ENCODE data around the gene KRT86.

Gene KRT86

DNA sequence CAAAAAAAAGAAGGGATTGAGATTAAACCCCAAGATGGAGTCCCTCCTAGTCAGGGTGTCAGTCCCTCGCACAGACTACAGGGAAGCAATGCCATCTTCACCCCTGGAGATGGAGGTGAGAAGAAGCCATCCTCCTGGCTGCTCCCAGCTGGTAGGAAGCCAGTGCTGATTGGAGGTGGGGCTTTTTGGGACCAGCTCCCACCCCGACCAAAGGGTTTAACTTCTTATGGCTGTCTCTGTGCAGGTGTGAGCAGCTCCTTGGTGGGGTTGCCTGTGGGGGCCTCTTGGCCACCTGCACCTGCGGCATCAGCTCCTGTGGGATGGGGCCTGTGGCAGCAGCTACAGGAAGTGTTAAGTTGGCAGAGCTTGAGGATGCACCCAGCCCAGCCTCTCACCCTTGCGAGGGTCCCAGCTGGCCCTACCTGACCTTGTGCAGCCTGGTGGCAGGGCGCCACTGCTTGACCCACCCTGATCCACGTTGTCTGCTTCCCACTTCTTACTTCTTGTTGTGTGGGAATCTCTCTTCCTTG lies 3.8 kb upstream of the KRT86 start:
- no peak overlapping the region for H3K27ac ChIP-seq (ENCODE audit: low read depth, low read length, poor library complexity, severe bottlenecking)
- no peak overlapping the region for H2AFZ ChIP-seq (ENCODE audit: low read length)
- H3K4me3 ChIP-seq (ENCODE audit: low read depth, low read length, poor library complexity, severe bottlenecking), result no peak overlapping the region
- no peaks in the 10 kb centered on the region for H3K9me3 ChIP-seq (ENCODE audit: low read length)
- no peaks in the 10 kb centered on the region for H3K9me2 ChIP-seq (ENCODE audit: low read depth, low read length)
- no peaks in the 10 kb centered on the region for H3K4me1 ChIP-seq (ENCODE audit: insufficient read depth, low read length, severe bottlenecking)
- TF ChIP-seq EZH2 (IDR thresholded peaks at IDR 0.05; ENCODE audit: borderline replicate concordance, low read length), result no peak
- TF ChIP-seq, protein P1, sequence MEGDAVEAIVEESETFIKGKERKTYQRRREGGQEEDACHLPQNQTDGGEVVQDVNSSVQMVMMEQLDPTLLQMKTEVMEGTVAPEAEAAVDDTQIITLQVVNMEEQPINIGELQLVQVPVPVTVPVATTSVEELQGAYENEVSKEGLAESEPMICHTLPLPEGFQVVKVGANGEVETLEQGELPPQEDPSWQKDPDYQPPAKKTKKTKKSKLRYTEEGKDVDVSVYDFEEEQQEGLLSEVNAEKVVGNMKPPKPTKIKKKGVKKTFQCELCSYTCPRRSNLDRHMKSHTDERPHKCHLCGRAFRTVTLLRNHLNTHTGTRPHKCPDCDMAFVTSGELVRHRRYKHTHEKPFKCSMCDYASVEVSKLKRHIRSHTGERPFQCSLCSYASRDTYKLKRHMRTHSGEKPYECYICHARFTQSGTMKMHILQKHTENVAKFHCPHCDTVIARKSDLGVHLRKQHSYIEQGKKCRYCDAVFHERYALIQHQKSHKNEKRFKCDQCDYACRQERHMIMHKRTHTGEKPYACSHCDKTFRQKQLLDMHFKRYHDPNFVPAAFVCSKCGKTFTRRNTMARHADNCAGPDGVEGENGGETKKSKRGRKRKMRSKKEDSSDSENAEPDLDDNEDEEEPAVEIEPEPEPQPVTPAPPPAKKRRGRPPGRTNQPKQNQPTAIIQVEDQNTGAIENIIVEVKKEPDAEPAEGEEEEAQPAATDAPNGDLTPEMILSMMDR (IDR thresholded peaks at IDR 0.05; ENCODE audit: low read length), result no peak
- H3F3A ChIP-seq (ENCODE audit: insufficient read depth, low read length), result no peaks in the 10 kb centered on the region
- no peaks in the 10 kb centered on the region for H3K27me3 ChIP-seq (ENCODE audit: insufficient read depth, low read length)
- H3K79me2 ChIP-seq (ENCODE audit: insufficient read depth, low read length), result no peaks in the 10 kb centered on the region
- no peak overlapping the region for H3K4me2 ChIP-seq (ENCODE audit: low read length)
- H3K36me3 ChIP-seq (ENCODE audit: insufficient read depth, low read length), result no peaks in the 10 kb centered on the region
- H3K9ac ChIP-seq (ENCODE audit: low read length), result no peak overlapping the region
- no peaks in the 10 kb centered on the region for H4K20me1 ChIP-seq (ENCODE audit: insufficient read depth, low read length)

DNA sequence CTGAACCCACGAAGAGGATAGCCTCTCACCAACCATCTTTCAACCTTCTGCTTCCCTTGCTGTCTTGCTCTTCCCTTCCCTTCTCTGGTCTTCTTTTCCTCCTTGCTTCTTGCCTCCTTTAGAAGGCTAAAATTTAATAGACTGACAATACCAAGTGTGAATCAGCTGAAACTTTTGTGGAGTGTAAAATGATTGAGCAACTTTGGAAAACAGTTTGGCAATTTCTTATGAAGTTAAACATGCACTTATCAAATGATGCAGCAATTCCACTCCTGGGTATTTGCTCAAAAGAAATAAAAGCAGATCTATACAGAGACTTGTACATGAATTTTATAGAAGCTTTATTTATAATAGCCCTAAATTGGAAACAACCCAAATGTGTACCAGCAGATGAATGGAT lies 3.3 kb upstream of the KRT86 start:
- H3K4me2 ChIP-seq (ENCODE audit: low read length), result no peak overlapping the region
- no peaks in the 10 kb centered on the region for H3K36me3 ChIP-seq (ENCODE audit: insufficient read depth, low read length)
- no peaks in the 10 kb centered on the region for H3K4me1 ChIP-seq (ENCODE audit: insufficient read depth, low read length, severe bottlenecking)
- no peaks in the 10 kb centered on the region for H4K20me1 ChIP-seq (ENCODE audit: insufficient read depth, low read length)
- no peak overlapping the region for H3K9ac ChIP-seq (ENCODE audit: low read length)
- no peaks in the 10 kb centered on the region for H3K27me3 ChIP-seq (ENCODE audit: insufficient read depth, low read length)
- TF ChIP-seq EZH2 (IDR thresholded peaks at IDR 0.05; ENCODE audit: borderline replicate concordance, low read length), result no peak
- TF ChIP-seq, protein P1 (IDR thresholded peaks at IDR 0.05; ENCODE audit: low read length), result no peak
- H3K9me2 ChIP-seq (ENCODE audit: low read depth, low read length), result no peaks in the 10 kb centered on the region
- H2AFZ ChIP-seq (ENCODE audit: low read length), result no peak overlapping the region
- no peaks in the 10 kb centered on the region for H3F3A ChIP-seq (ENCODE audit: insufficient read depth, low read length)
- no peaks in the 10 kb centered on the region for H3K79me2 ChIP-seq (ENCODE audit: insufficient read depth, low read length)
- no peaks in the 10 kb centered on the region for H3K9me3 ChIP-seq (ENCODE audit: low read length)
- no peak overlapping the region for H3K27ac ChIP-seq (ENCODE audit: low read depth, low read length, poor library complexity, severe bottlenecking)
- H3K4me3 ChIP-seq (ENCODE audit: low read depth, low read length, poor library complexity, severe bottlenecking), result no peak overlapping the region

DNA sequence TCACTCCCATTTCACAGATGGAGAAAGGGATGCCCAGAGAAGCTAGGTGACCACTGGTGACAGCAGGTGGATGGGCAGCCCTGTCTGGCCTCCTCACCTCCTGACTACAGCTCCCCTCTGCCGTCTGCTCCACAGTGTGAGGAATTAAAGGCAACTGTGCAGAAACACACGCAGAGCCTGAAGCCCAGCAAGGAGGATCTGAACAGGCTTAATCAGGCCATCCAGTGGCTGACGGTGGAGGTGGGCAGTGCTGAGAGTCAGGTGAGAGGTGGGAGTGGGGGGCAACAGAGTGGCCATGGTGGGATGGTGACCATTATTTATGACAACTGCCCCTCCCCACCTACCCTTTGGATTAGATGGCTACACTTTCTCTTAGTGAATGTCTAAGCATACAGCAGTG lies 1.2 kb downstream of the KRT86 start:
- no peak overlapping the region for H3K9ac ChIP-seq (ENCODE audit: low read length)
- no peak overlapping the region for H2AFZ ChIP-seq (ENCODE audit: low read length)
- peaks cover 9% of the 10 kb centered on the region; the same call in 1 of the 2 replicates for H3K27me3 ChIP-seq (ENCODE audit: insufficient read depth, low read length)
- no peak overlapping the region for H3K27ac ChIP-seq (ENCODE audit: low read depth, low read length, poor library complexity, severe bottlenecking)
- no peak overlapping the region for H3K4me2 ChIP-seq (ENCODE audit: low read length)
- no peaks in the 10 kb centered on the region for H3K36me3 ChIP-seq (ENCODE audit: insufficient read depth, low read length)
- H3K9me3 ChIP-seq (ENCODE audit: low read length), result no peaks in the 10 kb centered on the region
- no peak for TF ChIP-seq EZH2 (IDR thresholded peaks at IDR 0.05; ENCODE audit: borderline replicate concordance, low read length)
- TF ChIP-seq, protein P1 (IDR thresholded peaks at IDR 0.05; ENCODE audit: low read length), result no peak
- no peaks in the 10 kb centered on the region for H3K4me1 ChIP-seq (ENCODE audit: insufficient read depth, low read length, severe bottlenecking)
- H3K79me2 ChIP-seq (ENCODE audit: insufficient read depth, low read length), result no peaks in the 10 kb centered on the region
- no peaks in the 10 kb centered on the region for H3K9me2 ChIP-seq (ENCODE audit: low read depth, low read length)
- H3F3A ChIP-seq (ENCODE audit: insufficient read depth, low read length), result no peaks in the 10 kb centered on the region
- no peaks in the 10 kb centered on the region for H4K20me1 ChIP-seq (ENCODE audit: insufficient read depth, low read length)
- no peak overlapping the region for H3K4me3 ChIP-seq (ENCODE audit: low read depth, low read length, poor library complexity, severe bottlenecking)

Data from OCI-LY1 (cell line).